Activated CD4-positive, alpha-beta T cell treated with anti-CD3 and anti-CD28 coated beads, Interleukin-2, Interleukin-6, amounts not matched to agents 100 ng/mL and 50 ng/mL, durations not matched to agents 16 hours and 8 hours (primary cell): Measurements from ENCODE around the gene MEIOC.
A peak's percentile ranks its signal among the peaks of the same experiment; 100 is the strongest.
"Not testable (repeated sequence)": the region's sequence is repeated elsewhere in the genome, so short reads cannot be mapped to it uniquely, and the experiment has no call there.

Source experiments
- DNase-seq: peaks from one replicate; pipeline ENCODE4 v3.0.0-alpha.2; 2020

Gene MEIOC

DNA sequence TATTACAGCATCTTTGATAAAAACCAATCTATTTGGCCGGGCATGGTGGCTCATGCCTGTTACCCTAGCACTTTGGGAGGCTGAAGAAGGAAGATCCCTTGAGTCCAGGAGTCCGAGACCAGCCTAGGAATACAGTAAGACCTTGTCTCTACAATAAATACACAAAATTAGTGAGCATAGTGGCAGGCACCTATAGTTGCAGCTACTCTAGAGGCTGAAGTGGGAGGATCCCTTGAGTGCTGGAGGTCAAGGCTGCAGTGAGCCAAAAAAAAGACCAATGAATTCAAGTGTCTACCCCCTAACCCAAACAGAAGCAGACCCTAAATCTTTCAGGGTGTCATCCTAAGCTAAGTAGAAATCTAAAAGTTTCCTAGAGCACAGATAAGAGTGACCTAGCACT, 7.3 kb upstream of the MEIOC start:
- no peak for DNase-seq

DNA sequence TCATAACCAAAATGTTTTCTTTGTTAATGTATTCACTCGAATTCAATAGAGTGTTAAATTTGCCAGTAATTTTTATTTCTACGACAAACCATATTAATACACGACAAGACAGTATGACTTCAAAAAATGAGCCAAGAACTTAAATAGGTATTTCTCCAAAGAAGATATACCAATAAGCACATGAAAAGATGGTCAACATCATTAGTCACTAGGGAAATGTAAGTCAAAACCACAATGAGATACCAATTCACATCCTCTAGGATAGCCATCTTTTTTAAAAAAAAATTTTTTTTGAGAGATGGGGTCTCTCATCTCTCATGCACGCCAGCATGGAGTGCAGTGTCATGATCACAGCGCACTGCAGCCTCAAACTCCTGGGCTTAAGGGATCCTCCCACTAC, 5.0 kb upstream of the MEIOC start:
- DNase-seq = no peak

DNA sequence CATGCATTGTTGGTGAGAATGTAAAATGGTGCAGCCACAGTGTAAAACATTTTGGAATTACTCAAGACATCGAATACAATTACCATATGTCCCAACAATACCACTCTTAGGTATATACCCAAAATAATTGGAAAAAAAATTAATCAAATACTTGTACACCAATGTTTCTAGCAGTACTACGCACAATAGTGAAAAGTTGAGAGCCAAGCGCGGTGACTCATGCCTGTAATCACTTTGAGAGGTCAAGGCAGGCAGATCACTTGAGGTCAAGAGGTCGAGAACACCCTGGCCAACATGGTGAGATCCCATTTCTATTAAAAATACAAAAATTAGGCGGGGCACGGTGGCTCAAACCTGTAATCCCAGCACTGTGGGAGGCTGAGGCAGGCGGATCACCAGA, 3.5 kb upstream of the MEIOC start:
- DNase-seq = no peak

DNA sequence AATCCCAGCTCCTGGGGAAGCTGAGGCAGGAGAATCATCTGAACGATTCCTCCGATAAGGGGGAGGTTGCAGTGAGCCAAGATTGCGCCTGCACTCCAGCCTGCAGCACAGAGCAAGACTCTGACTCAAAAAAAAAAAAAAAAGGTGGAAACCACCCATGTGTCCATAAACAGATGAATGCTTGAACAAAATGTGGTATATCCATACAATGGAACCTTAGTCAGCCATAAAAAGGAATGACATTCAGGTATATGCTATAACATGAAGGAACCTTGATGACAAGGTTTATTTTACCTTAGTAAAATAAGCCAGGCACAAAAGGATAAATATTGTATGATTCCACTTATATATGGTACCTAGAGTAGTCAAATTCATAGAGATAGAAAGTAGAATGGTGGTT, 2.9 kb upstream of the MEIOC start:
- DNase-seq = no peak

DNA sequence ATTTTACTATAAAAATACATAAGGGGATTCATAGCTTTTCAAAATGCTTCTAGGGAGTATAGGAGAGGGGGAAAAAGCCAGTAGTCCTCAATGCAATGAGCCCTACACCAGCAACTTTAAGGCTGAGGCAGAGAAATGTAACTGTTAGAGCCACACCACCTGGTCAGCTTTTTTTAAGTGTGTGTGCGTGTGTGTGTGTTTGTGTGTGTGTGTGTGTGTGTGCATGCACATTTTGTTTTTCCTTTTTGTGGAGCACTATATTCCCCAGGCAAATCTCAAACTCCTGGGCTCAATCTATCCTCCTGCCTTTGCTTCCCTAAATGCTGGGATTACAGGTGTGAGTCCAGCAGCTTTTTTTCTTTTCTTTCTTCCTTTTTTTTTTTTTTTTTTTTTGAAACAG, 2.3 kb upstream of the MEIOC start:
- no peak for DNase-seq

DNA sequence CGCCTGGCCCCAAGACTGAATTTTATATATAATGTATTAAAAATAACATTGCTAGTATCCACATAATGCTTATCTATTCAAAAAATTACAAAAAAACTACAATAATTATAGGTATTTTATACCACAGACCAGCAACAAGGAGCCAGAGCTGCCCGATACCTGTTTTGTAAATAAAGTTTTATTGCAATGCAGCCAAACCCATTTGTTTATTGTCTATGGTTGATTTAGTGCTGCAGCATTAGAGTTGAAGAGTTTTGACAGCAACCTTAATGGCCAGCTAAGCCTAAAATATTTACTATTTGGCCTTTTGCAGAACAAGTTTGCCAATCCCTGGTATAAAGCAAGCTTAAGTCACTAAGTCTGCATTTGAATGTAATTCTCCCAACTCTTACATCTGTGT, 5.6 kb downstream of the MEIOC start:
- no peak for DNase-seq

DNA sequence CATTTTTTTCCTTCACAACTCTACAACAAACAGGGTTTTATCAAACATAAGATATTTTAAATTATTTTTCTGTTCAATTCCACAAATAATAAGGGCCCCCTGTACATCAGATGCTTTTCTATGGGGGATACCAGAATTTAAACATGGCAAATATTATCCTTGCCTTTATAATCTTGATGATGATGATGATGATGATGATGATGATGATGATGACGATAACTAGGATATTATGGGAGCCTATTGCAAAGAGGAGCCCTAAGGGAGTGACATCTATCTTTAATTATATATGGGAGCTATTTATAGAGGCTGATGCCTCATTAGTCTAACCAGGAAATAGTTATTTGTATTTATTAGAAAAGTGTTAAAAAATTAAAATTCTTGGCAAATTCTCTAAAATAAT, 6.8 kb downstream of the MEIOC start:
- no peak for DNase-seq

DNA sequence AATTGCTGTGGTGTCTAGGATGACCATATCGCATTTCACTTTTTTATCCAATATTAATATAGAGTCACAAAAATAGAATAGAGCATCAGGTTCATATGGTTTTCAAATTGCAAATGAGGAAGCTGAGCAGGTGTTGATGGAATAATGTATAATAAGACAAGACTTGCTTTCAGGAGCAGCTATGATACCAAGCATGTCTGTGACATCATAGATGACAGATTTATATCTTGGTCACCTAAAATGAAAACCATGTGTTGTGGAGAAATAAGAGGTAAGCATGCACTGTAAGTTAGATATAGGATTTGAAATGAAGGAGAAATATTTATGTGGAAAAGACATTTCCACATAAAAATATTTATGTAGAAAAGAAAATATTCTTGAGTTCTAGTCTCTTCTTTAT, 8.6 kb downstream of the MEIOC start:
- no peak for DNase-seq

DNA sequence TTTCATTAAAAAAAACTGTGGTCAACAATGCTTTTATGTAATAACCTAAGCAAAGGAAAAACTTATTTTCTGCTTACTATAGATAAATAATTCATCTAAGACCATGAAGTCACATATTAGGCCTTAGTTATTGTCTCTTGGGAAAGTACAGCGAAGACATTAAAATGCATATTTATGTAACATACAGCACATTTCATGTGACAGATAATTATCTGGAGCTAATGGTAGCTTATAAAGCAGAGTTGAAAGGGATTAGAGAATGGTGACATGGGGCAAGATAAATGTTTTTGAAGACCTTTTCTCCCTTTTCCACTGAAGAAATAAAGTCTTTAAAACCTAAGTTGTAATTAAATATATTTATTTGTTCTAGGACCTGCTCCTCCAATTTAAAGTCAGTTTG, 9.7 kb downstream of the MEIOC start:
- no peak for DNase-seq

DNA sequence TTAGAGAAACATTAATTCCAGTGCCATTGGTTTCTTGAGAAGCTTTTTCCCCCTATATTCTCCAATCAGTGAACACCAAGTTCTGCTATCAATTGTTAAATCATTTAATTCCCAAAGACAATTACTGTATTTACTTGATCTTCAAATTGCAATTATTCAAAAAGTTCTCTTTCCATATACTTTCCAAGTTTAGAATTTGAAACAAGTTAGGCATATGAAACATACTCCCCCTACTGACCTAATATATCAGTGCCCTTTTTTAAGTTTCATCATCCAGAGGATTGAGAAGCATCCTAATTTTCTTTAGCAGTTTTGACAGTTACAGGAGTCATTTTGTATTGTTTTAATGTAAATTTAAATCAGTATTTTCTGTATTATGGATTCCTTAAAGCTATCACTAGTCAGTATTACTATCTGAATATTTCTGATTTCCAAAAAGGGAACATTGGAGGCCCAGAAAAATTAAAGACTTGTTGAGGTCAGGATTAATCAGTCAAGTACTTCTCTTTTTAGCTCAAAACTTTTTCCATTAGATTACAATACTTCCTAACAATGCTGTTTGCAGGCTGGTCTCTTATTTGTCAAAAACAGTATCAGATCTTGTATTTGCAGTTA, 16.3 kb downstream of the MEIOC start:
- DNase-seq = peak; percentile 8

DNA sequence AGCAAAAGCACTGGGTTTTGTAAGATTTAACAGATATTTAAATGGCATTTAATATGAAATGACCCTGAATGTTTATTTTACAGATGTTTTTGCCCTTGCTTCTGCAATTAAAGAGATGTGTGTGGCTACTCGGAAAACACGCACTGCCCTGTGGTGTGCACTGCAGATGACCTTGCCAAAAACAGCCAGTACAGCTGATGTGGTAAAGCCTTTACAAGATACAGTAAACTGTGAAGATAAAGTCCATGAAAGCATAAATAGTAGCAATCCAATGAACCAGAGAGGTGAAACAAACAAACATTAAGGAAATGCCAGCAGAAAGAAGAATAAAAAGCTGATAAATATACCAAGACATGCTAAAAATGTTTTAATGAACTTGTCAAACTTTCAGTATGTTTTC, 17.6 kb downstream of the MEIOC start:
- DNase-seq = no peak

DNA sequence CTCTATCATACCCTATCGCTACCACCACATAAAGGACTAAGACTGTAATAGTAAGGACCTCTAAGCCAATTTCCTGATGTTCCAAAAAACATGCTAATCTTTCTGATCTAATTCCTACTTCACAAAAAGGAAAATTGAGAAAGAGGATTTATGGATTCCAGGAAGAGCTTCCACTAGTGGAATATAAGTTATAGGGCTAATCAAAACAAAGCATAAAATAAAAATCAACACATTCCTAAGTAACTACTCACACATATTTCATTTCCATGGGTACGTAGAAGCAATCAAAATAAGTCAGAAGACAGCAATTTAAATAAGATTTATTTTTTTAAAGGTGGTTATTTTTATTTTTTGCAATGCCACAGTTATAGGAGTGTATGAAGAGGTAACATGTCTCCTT, 20.9 kb downstream of the MEIOC start:
- no peak for DNase-seq

DNA sequence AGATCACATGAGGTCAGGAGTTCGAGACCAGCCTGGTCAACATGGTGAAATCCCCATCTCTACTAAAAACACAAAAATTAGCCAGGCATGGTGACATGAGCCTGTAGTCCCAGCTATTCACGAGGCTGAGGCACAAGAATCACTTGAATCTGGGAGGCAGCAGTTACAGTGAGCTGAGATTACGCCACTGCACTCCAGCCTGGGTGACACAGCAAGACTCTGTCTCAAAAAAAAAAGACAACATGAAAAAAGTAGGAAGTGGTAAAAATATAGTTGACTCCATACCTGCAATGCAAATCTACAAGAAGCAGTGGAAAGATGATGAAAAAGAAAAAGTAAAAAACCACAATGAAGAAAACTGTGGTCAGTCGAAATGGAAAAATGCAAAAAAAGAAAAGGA, 27.0 kb downstream of the MEIOC start:
- DNase-seq = not testable (repeated sequence)

DNA sequence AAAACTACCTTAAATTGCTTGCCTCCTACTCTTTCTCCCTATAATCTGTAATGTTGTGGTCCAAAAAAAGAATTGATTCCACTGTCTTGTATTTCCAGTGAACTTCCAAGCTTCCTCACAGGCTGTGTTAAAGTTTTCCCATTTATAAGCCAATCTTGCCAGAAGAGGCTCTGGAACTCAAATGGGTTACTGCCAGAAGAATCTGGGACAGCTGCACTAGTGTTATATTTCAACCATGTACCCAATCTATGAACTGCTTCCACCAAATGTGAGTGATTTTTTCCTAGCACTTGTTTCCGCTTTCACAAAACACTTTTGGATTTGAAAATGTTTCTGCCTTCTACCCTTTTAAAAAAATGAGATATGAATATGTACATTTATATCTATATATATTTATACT, 31.5 kb downstream of the MEIOC start:
- no peak for DNase-seq

DNA sequence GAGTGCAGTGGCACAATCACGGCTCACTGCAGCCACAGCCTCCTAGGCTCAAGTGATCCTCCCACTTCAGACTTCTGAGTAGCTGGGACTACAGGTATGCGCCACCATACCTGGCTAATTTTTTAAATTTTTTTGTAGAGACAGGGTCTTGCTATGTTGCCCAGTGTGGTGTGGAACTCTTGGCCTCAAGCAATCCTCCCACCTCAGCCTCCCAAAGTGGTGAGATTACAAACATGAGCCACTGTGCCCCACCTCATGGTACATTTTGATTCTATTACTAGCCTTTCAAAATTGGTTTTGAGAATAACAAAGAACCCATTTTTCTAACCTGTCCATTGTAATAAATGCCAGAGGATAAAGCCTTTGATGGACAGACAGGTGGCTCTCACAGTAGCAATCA, 31.9 kb downstream of the MEIOC start:
- no peak for DNase-seq

DNA sequence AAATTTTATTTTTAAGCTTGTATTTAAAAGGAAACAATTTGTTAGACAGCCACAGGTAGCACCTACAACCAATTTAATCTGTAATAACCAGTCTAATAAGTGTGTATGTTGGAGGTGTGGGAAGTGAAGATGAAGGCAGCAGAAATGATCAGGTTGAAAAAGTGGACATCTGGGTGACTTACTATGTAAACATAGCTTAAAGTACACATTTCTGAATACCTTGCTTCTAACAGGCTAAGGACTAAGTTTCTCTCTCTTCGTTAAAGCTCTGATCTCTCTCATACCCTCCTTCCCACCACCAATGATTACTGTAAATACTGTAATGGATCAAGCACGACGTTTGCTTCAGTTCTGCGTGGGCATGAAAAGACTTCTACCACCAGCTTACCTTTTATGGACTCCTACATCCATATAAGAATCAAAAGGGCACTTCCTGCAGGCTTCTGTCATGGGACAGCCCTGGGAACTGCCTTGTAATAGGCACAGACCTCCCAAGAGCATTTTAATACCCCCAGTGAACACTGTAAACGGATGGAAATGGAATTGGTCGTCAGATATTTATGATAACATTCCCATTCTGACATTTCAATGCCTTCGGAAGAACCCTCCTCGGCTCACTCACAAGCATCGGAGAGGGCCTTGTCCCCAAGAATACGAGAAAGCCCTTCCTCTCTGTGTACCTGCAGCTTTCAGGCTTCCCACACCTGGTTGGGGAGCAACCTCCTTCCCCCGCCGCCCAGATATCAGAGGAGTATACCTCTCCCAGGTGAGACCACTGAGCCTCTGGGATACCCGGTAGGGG, 32.6 kb downstream of the MEIOC start:
- no peak for DNase-seq

DNA sequence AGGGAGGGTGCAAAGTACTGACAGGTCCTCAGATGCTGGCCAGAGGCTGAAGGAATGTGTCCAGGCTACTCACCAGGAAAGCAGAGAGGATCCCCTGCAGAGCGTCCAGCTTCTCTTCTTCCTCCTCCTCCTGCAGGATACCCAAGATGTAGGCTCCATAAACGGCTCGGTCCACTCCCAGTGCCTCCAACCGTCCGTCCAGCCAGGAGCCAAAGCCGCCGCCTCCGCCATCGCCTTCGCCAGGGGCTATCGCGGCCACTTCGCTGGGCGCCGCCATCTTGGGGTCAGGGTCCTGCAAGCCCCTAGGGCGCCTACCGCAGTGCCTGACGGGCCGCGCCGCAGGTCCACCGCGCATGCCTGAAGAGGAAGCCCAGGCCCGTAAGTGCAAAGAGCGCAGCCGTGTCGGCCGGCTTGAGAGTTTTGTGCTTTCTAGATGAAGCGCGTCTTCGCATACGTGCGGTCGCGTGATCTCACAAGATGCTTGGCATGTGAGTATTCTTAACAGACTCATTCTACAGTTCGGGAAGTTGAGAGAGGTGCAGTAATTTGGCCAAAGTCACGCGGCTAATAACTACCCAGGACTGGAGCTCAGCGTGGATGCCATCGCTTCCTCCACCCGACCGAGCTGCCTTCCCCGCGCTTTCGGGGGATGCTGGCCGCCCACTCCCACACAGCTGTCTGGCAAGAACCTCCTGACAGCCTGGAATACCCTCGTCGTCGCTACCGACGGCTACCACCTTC, 33.4 kb downstream of the MEIOC start, which contains the start of gene CCDC43:
Gene CCDC43 (minus strand): TSS at position 300 of the 741 bp plus-strand sequence. CDS start 23 bp downstream, at position 277.
- peak; percentile 95 for DNase-seq

DNA sequence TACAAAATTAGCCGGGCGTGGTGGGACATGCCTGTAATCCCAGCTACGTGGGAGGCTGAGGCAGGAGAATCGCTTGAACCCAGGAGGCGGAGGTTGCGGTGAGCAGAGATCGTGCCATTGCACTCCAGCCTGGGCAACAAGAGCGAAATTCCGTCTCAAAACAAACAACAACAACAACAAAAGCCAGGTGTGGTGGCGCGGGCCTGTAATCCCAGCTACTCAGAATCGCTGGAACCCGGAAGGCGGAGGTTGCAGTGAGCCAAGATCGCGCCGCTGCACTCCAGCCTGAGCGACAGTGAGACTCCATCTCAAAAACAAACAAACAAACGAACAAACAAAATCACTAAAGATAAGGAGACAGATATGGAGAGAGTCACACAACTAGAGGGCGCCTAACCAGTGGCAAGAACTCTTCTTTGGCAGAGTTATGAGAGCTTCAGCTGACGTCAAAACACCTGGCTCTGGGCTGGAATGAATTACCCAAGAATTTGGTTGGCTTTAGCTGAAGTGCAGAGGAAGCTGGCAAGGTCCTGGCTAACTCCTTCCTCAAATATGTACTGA, 34.6 kb downstream of the MEIOC start:
- peak; percentile 36 for DNase-seq

DNA sequence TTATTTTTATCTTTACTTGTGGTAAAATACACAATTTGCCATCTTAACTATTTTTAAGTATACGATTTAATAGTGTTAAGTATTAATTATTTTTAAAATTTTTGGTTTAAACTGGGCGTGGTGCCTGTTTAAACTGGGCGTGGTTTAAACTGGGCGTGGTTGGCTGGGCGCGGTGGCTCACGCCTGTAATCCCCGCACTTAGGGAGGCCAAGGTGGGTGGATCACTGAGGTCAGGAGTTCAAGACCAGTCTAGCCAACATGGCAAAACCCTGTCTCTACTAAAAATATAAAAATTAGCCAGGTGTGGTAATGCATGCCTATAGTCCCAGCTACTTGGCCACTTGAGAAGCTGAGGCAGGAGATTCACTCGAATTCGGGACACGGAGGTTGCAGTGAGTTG, 37.3 kb downstream of the MEIOC start:
- DNase-seq = no peak

DNA sequence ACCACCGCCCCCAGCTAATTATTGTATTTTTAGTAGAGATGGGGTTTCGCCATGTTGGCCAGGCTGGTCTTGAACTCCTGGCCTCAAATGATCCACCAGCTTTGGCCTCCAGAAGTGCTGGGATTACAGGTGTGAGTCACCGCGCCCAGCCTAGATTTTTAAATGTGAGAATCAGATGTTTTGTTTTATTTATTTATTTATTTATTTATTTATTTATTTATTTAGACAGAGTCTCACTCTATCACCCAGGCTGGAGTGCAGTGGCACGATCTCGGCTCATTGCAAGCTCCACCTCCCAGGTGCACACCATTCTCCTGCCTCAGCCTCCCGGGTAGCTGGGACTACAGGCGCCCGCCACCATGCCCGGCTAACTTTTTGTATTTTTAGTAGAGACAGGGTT, 44.0 kb downstream of the MEIOC start:
- DNase-seq = not testable (repeated sequence)

DNA sequence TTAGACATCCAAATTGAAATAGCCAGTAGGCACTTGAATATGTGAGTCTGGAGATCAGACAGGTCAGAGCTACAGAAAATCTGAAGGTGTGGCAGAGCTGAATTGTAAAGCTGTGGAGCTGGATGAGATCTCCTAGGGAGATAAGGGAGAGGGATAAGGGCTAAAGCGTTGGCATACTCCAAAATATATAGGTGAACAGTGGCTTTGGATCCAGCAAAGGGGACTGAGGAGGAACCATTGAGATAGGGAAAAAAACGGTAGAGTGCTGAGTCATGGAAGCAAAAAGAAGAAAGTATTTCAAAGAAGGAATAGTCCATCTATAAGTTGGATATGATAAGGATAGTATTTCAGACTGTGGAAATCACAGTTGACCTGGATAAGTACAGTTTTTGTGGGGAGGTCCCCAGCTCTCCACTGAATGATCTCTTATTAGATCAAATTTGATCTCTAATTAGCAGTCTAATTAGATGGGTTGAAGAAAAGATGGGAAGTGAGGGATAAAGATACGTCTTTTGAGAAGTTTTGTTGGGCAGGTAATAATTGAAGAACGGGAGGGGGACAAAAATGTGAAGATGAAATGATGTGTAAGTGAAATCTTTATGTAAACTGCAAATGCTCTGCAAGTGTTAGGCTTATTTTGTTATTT, 51.6 kb downstream of the MEIOC start:
- no peak for DNase-seq

DNA sequence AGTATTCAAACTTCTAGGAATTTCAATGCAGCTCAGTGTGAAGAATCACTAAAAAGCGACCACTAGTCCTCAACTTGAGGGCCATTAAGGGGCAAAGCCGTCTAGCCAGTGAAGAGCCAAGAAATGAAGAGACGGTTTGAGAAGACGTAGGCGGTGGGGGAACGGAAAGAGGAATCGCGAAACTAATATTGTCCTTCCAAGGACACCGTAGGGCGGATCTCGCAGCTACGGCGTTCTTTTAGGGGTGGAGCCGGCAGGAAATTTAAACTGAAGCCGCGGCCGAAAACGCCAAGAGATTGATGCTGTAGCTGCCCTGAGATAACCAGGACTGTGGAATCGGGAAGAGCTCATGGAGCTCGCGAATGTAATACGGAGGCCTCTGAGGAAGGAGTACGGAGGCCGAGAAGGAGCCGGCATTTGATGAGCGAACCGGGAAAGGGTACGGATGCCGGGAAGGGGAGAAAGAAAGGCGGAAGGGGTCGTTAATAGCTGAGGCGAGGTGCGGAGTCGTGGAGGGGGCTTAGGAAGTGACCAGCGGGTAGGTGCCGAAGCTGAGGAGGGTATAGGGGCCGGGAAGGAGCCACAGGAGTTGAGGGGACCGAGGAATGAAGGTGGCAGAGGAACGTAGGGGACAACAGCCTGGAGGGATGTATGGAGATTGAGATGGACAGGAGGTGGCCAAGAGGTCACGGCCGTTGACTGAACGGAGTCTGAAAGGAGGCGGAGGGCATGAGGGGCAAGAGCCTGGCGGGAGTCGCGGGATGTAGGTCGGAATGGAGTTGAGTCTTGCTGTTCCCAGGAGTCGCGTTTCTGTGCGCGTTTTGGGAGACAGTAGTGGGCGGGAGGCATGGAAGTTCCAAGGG, 52.4 kb downstream of the MEIOC start, which contains the start of gene DBF4B:
Gene DBF4B (plus strand): TSS at position 265 of the 863 bp plus-strand sequence. CDS start 156 bp downstream, at position 421.
- DNase-seq = peak; percentile 90
